GM19193 (cell line): ENCODE results near the gene MORN3.

ENCODE experiments used
- POLR2A ChIP-seq: IDR thresholded peaks from 4 replicates; pipeline ENCODE4 v1.6.1; 2011; ENCODE audit not compliant: insufficient read depth, insufficient read length; ENCODE audit errors: extremely low read depth

Gene MORN3, protein sequence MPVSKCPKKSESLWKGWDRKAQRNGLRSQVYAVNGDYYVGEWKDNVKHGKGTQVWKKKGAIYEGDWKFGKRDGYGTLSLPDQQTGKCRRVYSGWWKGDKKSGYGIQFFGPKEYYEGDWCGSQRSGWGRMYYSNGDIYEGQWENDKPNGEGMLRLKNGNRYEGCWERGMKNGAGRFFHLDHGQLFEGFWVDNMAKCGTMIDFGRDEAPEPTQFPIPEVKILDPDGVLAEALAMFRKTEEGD

DNA sequence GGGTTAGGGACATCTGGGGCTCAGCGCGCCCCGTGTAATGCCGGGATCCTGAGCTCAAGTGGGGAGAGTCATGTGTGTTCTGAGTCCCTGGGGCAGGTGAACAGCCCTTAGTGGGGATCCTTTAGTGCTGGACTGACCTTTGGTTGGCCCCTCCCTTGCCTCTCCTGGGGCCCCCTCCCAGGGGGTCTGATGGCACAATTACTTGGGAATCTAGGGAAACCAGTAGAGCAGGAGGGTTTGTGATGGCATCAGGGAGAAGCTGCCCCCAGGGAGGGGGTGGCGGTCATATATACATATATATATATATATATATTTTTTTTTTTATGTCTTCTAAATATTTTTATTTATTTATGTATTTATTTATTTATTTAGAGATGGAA is at the start of gene MORN3:
MORN3 (minus strand) TSS at position 134 of the 380 bp plus-strand sequence. CDS start 171 bp downstream, outside the sequence.
- TF ChIP-seq POLR2A: no peak

DNA sequence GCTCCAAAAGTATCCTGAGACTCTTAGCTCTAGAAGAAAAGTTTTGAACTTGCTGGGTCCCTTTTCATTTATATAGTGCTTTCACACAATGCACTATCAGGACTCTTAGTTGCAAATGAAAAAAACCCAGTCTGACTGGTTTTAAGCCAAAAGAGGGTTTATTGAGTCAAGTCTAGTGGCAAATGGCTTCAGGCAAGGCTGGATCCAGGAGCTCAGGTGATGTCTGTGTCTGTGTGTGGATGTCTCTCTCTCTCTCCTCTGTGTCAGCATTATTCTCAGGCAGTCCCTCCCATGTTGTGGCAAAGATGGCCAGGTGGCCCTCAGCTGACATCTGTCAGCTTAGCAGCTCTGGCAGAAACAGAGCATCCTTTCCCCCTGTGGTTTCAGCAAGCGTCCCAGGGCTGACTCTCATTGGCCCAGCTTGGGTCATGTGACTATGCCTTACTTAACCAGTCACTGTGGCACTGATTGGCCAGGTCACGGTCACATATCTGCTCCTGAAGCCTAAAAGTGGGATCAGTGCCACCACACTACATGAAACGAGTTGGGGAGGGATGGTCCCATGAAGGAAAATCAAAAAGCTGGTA is 49.3 kb upstream of the MORN3 start:
- no peak for TF ChIP-seq POLR2A

DNA sequence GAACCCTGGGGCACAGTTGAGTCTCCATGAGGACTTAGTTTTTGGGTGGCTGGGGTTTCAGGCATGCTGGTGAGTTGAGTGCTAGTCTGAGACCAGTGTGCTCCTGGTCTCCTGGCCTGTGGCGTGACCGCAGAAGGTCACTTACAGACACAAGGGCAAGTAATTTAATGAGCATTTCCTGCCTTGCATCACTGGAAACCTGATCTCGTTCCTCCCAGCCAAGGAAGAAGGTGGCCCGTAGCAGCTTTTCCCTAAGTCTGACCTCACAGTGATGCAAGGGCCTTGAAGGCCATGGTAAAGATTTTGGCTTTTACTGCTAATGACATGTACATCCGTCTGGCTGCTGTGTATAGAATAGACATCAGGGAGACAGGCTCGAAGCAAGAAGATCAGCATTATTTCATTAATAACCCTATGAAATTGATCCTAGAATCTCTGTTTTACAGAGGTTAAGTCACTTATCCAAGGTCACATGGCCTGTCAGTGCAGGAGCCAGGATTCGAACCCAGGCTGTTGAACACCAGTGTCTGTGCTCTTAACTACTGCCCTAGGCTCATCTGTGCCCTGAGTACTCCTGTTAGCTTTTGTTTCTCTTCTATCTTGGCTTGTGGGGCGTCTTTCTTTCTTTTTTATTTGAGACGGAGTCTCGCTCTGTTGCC is 47.7 kb upstream of the MORN3 start:
- no peak for TF ChIP-seq POLR2A

DNA sequence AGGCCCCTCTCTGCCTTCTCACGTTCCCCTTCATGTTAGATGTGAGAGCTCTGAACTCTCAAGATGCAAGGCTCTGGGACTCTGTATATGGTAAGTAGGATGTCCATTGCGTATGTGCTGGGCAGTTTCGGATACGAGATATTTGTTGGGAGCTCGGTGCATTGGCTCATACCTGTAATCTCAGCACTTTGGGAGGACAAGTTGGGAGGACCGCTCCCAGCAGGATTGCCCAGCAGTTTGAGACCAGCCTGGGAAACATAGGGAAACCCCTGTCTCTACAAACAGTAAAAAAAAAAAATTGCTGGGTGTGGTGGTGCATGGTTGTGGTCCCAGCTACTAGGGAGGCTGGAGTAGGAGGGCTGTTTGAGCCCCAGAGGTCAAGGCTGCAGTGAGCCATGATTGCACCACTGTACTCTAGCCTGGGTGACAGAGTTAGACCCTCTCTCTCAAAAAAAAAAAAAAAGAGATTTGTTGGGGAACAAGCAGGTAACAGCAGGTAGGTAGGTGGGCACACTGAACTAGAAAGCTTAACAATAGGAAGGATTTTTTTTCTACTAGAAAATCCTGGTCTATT is 46.5 kb upstream of the MORN3 start:
- no peak for TF ChIP-seq POLR2A

DNA sequence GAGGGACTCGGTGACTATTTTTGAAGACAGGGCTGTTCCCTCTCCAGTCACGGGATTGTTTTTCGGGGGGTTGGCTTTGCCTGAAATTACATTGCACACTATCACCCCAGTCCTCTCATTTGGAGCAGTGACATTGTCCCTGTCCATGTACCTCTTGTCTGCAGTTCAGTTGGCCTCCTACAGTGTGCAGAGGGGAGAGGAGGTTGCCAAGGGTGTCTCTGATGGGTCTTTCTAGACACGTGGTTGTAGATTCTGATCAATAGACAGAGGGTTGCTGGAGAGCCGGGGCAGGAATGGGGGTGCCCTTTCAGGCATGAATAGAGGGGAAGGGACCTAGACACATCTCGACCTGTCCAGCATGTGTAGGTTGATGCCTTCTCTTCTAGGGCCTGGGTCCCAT is 44.3 kb upstream of the MORN3 start:
- no peak for TF ChIP-seq POLR2A

DNA sequence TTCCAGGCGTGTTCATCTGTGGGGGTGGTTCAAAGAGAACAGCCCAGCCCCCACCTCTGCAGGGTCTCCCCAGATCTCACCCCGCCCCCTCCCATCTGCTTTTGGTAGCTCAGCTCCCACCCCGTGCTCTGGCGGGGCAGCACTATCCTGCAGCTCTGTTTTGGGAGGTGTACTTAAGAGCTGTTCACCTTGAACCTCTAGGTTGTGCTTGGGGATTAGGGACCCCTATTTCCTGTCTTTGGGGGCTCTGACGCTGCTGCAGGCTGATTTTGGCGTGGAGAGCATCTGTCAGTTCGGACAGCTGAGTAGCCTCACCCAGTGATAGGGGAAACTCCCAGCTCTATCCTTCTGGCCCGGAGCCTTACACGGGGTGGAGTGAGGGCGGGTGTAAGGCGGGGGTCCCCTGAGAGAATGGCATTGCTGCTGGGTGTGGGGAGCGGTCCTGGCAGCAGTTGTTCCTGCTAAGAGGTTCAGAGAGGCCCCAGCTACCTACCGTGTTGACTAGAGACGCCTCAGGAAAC is 43.9 kb upstream of the MORN3 start:
- no peak for TF ChIP-seq POLR2A

DNA sequence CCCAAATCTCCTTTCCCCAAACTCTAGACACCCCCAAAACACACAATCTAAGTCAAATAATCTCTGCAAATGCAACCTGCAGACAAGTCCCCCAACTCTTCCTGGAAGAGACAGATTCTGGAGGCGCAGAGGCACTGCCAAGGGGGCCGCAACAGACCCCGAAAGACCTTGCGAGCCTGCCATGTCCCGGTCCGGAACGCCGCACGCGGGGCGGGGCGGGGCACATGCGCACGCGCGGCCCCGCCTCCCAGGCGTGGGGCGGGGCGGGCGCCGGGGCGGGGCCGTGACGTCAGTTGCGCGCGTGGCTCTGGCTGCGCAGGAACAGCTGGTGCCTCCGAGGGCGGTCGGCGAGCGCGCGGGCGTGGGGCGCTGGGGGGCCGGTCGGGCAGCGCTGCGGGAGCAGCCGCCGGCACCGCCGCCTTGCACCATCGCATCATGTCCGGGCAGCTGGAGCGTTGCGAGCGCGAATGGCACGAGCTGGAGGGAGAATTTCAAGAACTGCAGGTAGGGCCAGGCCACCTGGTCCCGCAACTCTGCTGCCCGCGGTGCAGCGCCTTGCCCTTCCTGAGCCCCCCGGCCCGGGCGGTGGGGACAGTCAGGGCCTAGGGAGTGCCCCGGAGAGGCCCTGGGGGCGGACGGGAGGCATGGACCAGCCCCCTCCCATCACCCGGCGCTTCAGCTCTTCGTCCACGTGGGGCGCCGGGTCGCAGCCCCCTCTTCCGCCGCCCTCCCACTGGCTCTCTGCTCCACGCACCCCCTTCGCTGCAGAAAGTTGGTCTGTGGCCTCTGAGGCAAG is 43.2 kb upstream of the MORN3 start, which contains the start of gene TMEM120B:
TMEM120B (plus strand) TSS at position 292 of the 796 bp plus-strand sequence; CDS start at position 436, 144 bp downstream.
- TF ChIP-seq POLR2A: peak; percentile 78

DNA sequence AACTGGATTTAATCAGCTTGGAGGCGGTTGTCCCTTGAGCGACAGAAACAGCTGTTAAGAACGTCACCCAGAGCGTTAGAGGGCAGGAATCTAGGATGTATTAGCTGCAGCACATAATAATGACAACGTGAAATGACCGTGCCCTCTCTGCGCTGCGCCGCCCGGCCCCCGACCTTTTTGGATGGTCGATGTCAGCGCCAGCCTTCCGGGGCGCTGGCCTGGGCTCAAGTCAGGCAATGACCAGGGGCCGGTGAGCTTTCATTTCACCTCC is 42.7 kb upstream of the MORN3 start:
- no peak for TF ChIP-seq POLR2A

DNA sequence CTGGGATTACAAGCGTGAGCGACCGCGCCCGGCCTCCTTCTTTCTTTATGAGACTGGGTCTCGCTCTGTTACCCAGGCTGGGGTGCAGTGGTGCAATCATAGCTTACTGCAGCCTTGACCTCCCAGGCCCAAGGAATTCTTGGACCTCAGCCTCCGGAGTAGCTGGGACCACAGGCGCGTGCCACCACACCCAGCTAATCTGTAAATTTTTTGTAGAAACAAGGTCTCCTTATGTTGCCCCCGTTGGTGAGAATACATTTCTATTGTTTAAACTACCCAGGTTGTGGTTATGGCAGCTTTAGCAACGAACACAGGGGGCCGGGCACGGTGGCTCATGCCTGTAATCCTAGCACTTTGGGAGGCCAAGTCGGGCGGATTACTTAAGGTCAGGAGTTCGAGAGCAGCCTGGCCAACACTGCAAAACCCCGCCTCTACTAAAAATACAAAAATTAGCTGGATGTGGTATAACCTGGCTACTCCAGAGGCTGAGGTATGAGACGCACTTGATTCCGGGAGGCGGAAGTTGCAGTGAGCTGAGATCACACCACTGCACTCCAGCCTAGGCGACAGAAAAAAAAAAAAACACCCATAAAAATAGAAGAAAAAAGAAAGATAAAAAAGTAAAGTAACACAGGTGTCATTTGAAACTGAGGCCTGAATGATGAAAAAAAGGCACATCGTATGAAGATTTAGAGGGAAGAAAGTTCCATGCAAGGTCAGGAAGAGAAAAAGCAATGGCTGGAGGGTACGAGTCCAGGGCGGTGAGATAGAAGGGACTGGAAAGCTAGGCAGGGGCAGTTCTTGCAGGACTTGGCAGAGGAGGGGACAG is 42.1 kb upstream of the MORN3 start:
- no peak for TF ChIP-seq POLR2A

DNA sequence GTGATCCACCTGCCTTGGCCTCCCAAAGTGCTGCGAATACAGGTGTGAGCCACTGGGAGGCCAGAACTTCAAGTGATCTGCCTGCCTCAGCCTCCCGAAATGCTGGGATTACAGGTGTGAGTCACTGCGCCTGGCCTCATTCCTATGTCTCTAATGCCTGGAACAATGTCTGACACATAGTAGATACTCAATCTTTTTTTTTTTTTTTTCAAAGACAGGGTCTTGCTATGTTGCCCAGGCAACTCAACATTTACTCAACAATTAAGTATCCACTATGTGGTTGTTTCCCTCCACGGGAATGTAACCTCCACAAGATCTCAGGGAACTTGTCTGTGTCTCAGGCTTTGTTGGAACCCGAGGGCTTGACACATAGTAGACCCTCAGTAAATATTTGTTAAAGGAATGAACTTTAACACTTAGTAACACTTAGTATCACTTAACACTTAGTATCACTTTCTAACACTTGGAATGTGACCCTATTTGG is 40.1 kb upstream of the MORN3 start:
- no peak for TF ChIP-seq POLR2A

DNA sequence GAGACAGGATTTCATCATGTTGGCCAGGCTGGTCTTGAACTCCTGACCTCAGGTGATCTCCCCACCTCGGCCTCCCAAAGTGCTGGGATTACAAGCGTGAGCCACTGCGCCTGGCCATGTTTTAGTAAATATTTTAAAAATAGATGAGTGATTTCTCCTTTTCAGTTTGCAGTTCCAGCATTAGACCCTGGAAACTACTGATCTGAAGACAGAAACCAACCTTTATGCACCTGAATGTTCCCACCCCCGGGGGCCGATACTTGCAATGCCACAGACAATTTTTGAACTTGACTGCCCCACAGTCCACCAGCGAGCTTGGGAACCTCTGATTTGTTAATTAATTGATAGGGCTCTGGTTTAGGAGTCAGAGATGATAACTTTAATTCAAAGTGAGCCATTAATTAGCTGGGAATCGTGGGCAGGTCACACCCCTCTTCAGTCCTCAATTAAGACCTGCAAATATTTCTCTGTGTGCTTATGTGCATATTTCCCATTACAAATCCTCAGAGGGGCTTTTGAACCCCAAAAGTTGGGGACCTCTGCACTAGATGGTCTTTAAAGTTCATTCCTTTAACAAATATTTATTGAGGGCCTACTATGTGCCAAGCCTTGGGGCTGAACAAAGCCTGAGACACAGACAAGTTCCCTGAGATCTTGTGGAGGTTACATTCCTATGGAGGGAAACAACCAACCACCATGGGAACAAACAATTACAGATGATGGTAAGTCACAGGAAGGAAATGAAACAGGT is 39.0 kb upstream of the MORN3 start:
- TF ChIP-seq POLR2A: no peak

DNA sequence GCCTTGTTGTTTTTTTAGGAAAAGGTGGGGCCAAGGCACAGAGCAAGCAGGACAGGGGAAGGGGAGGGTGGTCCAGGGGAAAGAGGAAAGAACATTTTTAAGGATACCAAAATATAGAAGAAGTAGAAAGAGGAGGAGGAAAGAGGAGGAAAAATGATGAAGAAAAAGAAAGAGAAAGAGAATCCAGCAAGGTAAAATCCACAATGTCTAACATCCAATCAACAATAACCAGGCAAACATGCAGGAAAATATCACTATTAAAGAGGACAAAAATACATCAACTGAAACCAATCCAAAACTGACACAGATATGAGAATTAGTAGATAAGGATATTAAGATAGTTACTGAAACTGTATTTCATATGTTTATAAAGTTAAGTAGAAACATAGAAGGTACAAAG is 36.1 kb upstream of the MORN3 start:
- no peak for TF ChIP-seq POLR2A

DNA sequence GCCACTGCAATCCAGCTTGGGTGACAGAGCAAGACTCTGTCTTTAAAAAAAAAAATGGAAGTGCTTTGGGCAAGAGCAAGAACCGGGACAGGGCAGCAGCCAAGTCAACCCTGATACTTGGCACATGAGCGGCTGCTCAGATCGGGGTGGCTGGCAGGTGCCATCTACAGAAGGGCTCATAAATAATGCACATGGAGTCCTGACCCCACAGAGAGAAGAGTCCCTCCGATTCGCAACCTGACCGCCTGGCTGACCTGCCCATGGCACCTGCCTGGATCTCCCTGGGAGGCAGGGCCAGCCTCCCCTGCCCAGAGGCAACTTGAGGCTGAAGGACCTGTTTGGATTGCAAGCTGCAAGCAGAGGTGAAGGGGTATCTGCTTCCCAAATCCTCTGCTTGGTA is 33.5 kb upstream of the MORN3 start:
- no peak for TF ChIP-seq POLR2A

DNA sequence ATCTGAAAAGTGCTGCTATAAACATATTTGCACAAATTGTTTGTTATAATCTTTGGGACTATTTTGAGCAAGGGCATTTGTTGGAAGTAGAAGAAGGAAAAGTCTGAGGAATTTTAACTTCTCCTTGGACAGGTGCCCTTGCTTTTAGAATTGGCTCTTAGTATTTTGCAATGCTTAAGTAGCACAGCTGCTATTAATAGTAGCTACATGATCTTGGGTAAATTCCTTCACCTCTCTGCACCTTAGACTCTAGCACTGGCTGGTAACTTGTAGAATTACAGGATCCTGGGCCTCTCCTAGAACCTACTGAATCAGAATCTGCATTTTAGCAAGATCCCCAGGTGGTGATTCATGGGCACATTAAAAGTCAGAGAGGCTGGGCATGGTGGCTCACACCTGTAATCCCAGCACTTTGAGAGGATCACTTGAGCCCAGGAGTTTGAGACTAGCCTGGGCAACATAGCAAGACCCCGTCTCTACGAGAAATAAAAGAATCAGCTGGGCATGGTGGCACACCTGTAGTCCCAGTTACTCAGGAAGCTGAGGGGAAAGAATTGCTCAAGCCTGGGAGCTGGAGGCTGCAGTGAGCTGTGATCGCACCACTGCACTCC is 32.3 kb upstream of the MORN3 start:
- TF ChIP-seq POLR2A: no peak
